ENCODE data around the gene DNAJB12.

DNAJB12 gene

DNA sequence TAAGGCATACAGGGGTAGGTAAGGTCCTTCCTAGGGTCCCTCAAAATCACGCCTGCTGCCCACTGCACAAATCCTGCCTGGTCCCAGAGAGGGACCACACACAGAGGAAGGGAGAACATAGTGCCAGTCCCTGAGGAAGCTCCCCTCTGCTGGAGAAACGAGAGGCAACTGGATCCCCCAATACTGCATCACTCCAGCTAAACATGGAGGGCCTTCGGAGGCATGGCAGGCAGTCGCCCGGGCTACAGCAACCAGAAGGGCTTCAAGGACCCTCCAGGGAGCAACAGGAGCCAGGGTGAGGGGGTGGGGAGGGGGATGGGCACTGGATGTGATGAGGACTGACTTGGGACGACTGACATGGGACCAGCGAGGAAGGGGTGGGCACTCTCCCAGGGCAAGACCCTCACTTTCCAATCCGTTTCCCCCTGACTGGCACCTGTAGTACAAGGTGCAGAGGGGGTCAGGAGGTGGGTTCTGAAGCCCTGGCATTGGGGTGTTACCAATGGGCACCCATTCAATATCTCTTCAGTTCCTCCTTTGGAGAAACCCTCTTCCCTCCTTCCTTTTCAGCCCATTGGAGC, 59.3 kb downstream of the DNAJB12 start:
- no peak for DNase-seq (ENCODE audit: low read depth)

DNA sequence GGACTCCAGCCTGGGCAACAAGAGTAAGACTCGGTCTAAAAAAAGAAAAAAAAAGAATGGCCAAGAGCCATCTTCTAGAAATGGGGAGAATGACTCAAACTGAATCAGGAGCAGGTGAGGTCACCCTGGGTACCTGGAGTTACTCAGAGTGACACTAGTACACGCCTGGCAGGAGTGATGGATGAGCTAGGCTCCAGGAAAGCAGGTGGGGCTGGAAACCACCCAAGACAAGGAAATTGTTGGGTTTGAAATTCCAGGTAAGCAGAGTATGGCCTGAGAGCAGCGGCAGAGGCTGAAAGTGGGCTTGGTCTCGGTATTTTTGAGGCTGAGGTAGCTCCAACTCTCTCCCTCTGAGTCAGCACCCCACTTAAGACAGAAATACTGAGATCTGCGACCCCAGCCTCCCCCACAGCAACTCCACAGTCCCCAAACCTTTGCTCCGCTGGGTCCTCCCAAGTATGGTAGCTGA, 62.5 kb downstream of the DNAJB12 start:
- DNase-seq (ENCODE audit: low read depth), result no peak

DNA sequence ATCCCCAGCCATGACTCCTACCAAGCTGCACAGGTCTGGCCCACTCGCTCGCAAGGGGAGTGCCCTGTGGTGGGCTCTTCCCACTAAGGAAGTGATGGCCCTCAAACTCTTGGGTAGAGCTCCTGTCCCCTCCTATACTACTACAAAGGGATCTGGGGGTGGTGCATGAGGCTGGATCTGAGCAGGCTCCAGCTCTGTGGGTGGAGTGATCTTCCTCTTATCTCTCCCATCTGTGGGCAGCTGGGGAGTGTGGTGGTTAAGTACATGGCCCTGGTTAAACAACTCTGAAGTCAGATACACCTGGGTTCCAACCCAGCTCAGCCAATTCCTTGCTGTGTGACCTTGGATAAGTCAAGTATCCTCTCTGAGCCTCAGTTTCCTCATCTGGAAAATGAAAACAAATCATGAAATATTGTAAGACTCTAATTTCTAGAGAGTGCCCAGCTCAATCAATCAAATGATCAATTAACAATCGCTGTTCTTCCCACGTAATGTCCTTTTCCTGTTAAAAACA, 63.6 kb downstream of the DNAJB12 start:
- DNase-seq (ENCODE audit: low read depth), result no peak

DNA sequence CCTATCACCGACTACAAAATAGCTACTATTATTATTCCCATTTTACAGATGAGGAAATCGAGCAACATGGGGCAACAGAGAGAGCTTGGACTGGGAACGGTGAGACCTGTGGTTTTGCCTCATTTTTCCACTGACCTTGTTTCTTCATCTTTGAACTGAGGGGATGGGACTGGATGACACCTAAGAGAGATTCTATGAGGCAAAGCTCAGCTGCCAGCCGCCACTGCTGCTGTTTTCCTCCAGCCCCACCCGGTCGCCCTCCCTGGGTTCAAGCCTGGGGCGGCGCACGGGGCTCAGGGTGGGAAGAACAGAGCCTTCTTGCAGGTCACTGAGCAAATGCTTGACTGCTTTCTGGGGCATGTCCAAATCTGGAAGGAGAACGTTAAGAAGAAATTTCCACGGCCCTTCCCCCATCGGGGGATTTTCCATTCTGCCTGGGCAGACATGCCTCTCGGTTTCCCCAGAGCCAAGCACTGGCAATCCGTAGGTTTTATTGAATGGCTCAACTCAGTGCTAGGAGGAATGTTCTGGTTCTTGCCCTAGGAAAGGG, 68.7 kb downstream of the DNAJB12 start:
- no peak for DNase-seq (ENCODE audit: low read depth)

DNA sequence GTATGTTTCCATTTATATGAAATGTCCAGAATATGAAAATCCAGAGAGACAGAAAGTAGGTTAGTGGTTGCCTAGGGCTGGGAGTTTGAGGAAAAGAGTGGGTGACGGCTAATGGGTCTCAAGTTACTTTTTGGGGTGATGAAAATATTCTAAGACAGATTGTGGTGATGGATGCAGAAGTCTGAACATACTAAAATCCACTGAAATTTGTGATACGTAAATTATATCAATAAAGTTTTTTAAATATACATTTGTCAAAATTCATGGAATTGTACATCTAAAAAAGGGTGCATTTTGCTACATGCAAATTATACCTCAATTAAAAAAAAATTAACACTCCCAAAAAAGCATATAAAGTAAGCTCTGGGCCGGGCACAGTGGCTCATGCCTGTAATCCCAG, 71.6 kb downstream of the DNAJB12 start:
- no peak for DNase-seq (ENCODE audit: low read depth)

Measured in activated T-helper 1 cell treated with Interleukin-2 at 50 U/mL for 16 hours (primary cell).